C4-2B (cell line): ENCODE results near the gene CEP57L1.
"Not testable (repeated sequence)": the region's sequence is repeated elsewhere in the genome, so short reads cannot be mapped to it uniquely, and the experiment has no call there.

Experiments
- H3K27ac ChIP-seq: fragments of 450-650 bp; 2 replicates; pipeline ENCODE4 v1.5.1; 2017
- ZFX ChIP-seq: fragments of 450-650 bp; IDR thresholded peaks from 2 replicates; pipeline ENCODE4 v1.6.1; 2017
- TF ChIP-seq, protein P1 (sequence below): fragments of 450-650 bp; conservative IDR thresholded peaks from 2 replicates; pipeline ENCODE4 v1.5.1; 2017; ENCODE audit warnings: mild to moderate bottlenecking

CEP57L1 gene

DNA sequence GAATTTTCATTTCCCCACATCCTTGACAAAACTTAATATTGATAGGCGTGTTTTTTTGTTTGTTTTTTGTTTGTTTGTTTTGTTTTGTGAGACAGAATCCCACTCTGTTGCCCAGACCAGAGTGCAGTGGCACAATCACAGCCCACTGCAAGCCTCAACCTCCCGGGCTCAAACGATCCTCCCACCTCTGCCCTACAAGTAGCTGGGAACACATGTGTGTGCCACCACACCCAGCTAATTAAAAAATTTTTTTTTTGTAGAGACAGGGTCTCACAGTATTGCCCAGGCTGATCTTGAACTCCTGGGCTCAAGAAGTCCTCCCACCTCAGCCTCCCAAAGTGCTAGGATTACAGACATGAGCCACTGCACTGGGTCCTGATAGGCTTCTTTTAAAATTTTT is 9.2 kb downstream of the CEP57L1 start:
- H3K27ac ChIP-seq: no peak overlapping the region
- TF ChIP-seq, protein P1, sequence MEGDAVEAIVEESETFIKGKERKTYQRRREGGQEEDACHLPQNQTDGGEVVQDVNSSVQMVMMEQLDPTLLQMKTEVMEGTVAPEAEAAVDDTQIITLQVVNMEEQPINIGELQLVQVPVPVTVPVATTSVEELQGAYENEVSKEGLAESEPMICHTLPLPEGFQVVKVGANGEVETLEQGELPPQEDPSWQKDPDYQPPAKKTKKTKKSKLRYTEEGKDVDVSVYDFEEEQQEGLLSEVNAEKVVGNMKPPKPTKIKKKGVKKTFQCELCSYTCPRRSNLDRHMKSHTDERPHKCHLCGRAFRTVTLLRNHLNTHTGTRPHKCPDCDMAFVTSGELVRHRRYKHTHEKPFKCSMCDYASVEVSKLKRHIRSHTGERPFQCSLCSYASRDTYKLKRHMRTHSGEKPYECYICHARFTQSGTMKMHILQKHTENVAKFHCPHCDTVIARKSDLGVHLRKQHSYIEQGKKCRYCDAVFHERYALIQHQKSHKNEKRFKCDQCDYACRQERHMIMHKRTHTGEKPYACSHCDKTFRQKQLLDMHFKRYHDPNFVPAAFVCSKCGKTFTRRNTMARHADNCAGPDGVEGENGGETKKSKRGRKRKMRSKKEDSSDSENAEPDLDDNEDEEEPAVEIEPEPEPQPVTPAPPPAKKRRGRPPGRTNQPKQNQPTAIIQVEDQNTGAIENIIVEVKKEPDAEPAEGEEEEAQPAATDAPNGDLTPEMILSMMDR: no peak
- TF ChIP-seq ZFX: no peak

GRCh38 chr6:109105681-109106080 is 10.4 kb downstream of the CEP57L1 start:
- no peak for TF ChIP-seq ZFX
- TF ChIP-seq, protein P1: no peak
- H3K27ac ChIP-seq: no peak overlapping the region

DNA sequence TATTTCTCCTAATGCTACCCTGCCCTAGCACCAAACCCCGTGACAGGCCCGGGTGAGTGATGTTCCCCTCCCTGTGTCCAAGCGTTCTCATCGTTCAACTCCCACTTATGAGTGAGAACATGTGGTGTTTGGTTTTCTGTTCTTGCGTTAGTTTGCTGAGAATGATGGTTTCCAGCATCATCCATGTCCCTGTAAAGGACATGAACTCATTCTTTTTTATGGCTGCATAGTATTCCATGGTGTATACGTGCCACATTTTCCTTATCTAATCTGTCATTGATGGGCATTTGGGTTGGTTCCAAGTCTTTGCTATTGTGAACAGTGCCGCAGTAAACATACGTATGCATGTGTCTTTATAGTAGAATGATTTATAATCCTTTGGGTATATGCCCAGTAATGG is 14.4 kb downstream of the CEP57L1 start:
- not testable (repeated sequence) for H3K27ac ChIP-seq

GRCh38 chr6:109112663-109113062 is 17.4 kb downstream of the CEP57L1 start:
- H3K27ac ChIP-seq: not testable (repeated sequence)

- no peak for TF ChIP-seq ZFX
- TF ChIP-seq, protein P1: no peak
- no peak overlapping the region for H3K27ac ChIP-seq
These were observed 22.2 kb downstream of the CEP57L1 start for GRCh38 chr6:109117346-109118035.

DNA sequence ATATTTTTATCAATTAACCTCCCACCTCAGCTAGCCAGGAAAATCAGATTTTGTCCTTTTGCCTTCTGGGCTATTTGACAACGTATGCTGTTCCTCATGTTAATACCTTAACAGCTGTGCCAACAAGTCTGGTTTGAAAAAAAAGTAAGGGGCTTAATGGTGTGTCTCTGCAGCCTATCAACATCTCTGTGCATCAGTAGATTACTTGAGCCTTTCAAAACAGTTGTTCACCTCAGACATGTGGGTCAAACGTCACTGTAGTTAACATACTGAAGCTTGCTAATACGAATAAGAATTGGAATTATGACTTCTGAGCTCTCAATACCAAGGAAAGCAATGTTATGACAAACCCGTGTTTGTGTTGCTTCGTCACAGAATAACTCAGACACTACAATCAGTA is 23.0 kb downstream of the CEP57L1 start:
- no peak for TF ChIP-seq ZFX
- TF ChIP-seq, protein P1: no peak
- H3K27ac ChIP-seq: no peak overlapping the region

- no peak overlapping the region for H3K27ac ChIP-seq
- no peak for TF ChIP-seq ZFX
- TF ChIP-seq, protein P1: no peak
These were observed 23.6 kb downstream of the CEP57L1 start for GRCh38 chr6:109118871-109119354.

- no peak overlapping the region for H3K27ac ChIP-seq
- no peak for TF ChIP-seq ZFX
- TF ChIP-seq, protein P1: no peak
These were observed 26.1 kb downstream of the CEP57L1 start for GRCh38 chr6:109121411-109121810.
